Large intestine (tissue), 3 donors: ENCODE measurements around the gene RALGDS. TPM values are rescaled to one million over a fixed set of nuclear protein-coding genes. Genes with fewer than 3 reads are reported as not detected.

Experiments
- DNase-seq, 2 donors: peaks; one replicate each; pipeline versions ENCODE4 v3.0.0 to v3.0.0-alpha.2; 2013
- H3K27ac ChIP-seq: one replicate; pipeline ENCODE4 v1.5.1; 2013; ENCODE audit warnings: low read length
- H3K27me3 ChIP-seq: 2 replicates; pipeline ENCODE4 v1.6.1; 2013; ENCODE audit warnings: low read length; ENCODE audit not compliant: control insufficient read depth, insufficient read depth
- H3K36me3 ChIP-seq: 2 replicates; pipeline ENCODE4 v1.6.1; 2013; ENCODE audit warnings: low read length; ENCODE audit not compliant: control insufficient read depth, insufficient read depth
- H3K4me1 ChIP-seq: one replicate; pipeline ENCODE4 v1.6.1; 2013; ENCODE audit warnings: low read length; ENCODE audit not compliant: control insufficient read depth, insufficient read depth
- H3K4me3 ChIP-seq: one replicate; pipeline ENCODE4 v1.5.1; 2013; ENCODE audit warnings: low read length
- H3K9me3 ChIP-seq: one replicate; pipeline ENCODE4 v1.6.1; 2013; ENCODE audit warnings: mild to moderate bottlenecking, low read depth, low read length, moderate library complexity; ENCODE audit not compliant: control insufficient read depth
- WGBS: methylation state at CpG from one replicate; pipeline ENCODE4 v1.1.5; 2013; ENCODE audit warnings: low lambda C conversion rate; ENCODE audit not compliant: insufficient coverage; 5-methylcytosine and 5-hydroxymethylcytosine counted together
- polyA plus RNA-seq: library from polyadenylated mRNA; unstranded; fragments of 120-200 nt; gene quantifications from one replicate; pipeline ENCODE4 v1.2.1, GENCODE V29; 2013

The RALGDS gene
- polyA plus RNA-seq, 1 donor = 43.8 TPM

GRCh38 chr9:133151601-133152525 lies 30.8 kb upstream of the RALGDS start:
- Histone ChIP-seq H3K4me3 (no peak overlapping the region), H3K36me3 (peaks cover 2% of the 10 kb centered on the region), H3K27me3 (no peaks in the 10 kb centered on the region), H3K27ac (no peak overlapping the region), H3K4me1 (peaks cover 15% of the 10 kb centered on the region), H3K9me3 (no peaks in the 10 kb centered on the region)
- no peak for DNase-seq
- no CpG with 5 or more reads among the region's 14 CpGs for WGBS

- peaks cover 20% of the 10 kb centered on the region for H3K4me1 ChIP-seq
- H3K4me3 ChIP-seq = no peak overlapping the region
- H3K27ac ChIP-seq = no peak overlapping the region
- no peak for DNase-seq
- peaks cover 7% of the 10 kb centered on the region for H3K36me3 ChIP-seq
- no peaks in the 10 kb centered on the region for H3K9me3 ChIP-seq
- WGBS = no CpG with 5 or more reads among the region's 6 CpGs
- H3K27me3 ChIP-seq = no peaks in the 10 kb centered on the region
Measured at GRCh38 chr9:133151041-133151440, 30.0 kb upstream of the RALGDS start.

GRCh38 chr9:133149130-133150015 lies 28.3 kb upstream of the RALGDS start:
- H3K4me3 ChIP-seq = peak overlapping the region; percentile 56
- H3K27me3 ChIP-seq = no peaks in the 10 kb centered on the region
- peak overlapping the region; percentile 91 for H3K27ac ChIP-seq
- peaks cover 15% of the 10 kb centered on the region for H3K36me3 ChIP-seq
- WGBS = 33% methylated on average over 1 of the region's 95 CpGs
- peak; percentile 94 to 98 for DNase-seq
- no peaks in the 10 kb centered on the region for H3K9me3 ChIP-seq
- peaks cover 29% of the 10 kb centered on the region for H3K4me1 ChIP-seq

GRCh38 chr9:133148199-133149129 lies 27.4 kb upstream of the RALGDS start:
- no CpG with 5 or more reads among the region's 65 CpGs for WGBS
- no peaks in the 10 kb centered on the region for H3K27me3 ChIP-seq
- peak overlapping the region; percentile 98 for H3K4me3 ChIP-seq
- H3K9me3 ChIP-seq = no peaks in the 10 kb centered on the region
- peak in 1 of 2 donors; percentile 69 for DNase-seq
- H3K27ac ChIP-seq = peak overlapping the region; percentile 95
- peaks cover 36% of the 10 kb centered on the region for H3K4me1 ChIP-seq
- peaks cover 12% of the 10 kb centered on the region for H3K36me3 ChIP-seq

- Histone ChIP-seq H3K4me1 (peaks cover 45% of the 10 kb centered on the region), H3K9me3 (no peaks in the 10 kb centered on the region), H3K27ac (peak overlapping the region; percentile 95), H3K27me3 (no peaks in the 10 kb centered on the region), H3K4me3 (peak overlapping the region; percentile 98), H3K36me3 (peaks cover 12% of the 10 kb centered on the region)
- WGBS = no CpG with 5 or more reads among the region's 14 CpGs
- DNase-seq = peak; percentile 74 to 85
Measured at GRCh38 chr9:133147412-133148198, 26.6 kb upstream of the RALGDS start.

GRCh38 chr9:133146746-133147411 lies 25.8 kb upstream of the RALGDS start:
- Histone ChIP-seq H3K4me3 (peak overlapping the region; percentile 98), H3K27me3 (no peaks in the 10 kb centered on the region), H3K36me3 (peaks cover 12% of the 10 kb centered on the region), H3K4me1 (peaks cover 52% of the 10 kb centered on the region), H3K9me3 (no peaks in the 10 kb centered on the region), H3K27ac (peak overlapping the region; percentile 95)
- WGBS = no CpG with 5 or more reads among the region's 7 CpGs
- DNase-seq = no peak

GRCh38 chr9:133144904-133145851 lies 24.1 kb upstream of the RALGDS start:
- peaks cover 12% of the 10 kb centered on the region for H3K36me3 ChIP-seq
- peak overlapping the region; percentile 6 for H3K27ac ChIP-seq
- peaks cover 69% of the 10 kb centered on the region for H3K4me1 ChIP-seq
- no peaks in the 10 kb centered on the region for H3K9me3 ChIP-seq
- DNase-seq = no peak
- no peaks in the 10 kb centered on the region for H3K27me3 ChIP-seq
- 90% methylated on average over 4 of the region's 19 CpGs for WGBS
- H3K4me3 ChIP-seq = peak overlapping the region; percentile 0

GRCh38 chr9:133144142-133144903 lies 23.3 kb upstream of the RALGDS start:
- no peaks in the 10 kb centered on the region for H3K9me3 ChIP-seq
- peaks cover 71% of the 10 kb centered on the region for H3K4me1 ChIP-seq
- H3K27me3 ChIP-seq = no peaks in the 10 kb centered on the region
- H3K36me3 ChIP-seq = peaks cover 12% of the 10 kb centered on the region
- peak overlapping the region; percentile 57 for H3K27ac ChIP-seq
- no CpG with 5 or more reads among the region's 52 CpGs for WGBS
- DNase-seq = peak; percentile 85 to 87
- H3K4me3 ChIP-seq = peak overlapping the region; percentile 33
